GM20000 (cell line): Measurements from ENCODE around the gene ARHGEF37.
"Not testable (repeated sequence)": the region's sequence is repeated elsewhere in the genome, so short reads cannot be mapped to it uniquely, and the experiment has no call there.

ENCODE experiments used
- DNase-seq: peaks from one replicate; pipeline ENCODE4 v3.0.0; 2012; ENCODE audit warnings: low spot score
- TF ChIP-seq, protein P1 (sequence below): IDR thresholded peaks from 2 replicates; pipeline ENCODE4 v1.5.1; 2012; ENCODE audit warnings: mild to moderate bottlenecking, control low read depth; ENCODE audit errors: extremely low read depth, missing control alignments

The ARHGEF37 gene

DNA sequence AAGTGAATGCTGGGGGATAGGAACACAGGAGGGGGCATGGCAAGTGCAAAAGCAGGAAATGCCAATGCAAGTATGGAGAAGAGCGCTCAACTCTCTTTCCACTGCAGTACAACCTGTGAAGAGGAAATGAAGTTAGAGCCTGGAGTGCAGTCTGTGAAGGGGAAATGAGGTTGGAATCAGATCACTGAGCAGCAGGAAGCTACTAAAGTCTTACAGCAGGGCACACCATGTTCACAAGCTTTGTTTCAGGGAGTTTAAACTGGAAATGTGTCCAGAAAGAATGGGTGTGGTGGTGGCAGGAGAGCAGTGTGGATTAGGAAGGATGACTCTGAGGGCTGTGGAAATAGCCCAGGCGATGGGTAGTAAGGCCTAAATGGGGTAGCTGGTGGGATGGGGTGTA lies 15.4 kb downstream of the ARHGEF37 start:
- no peak for DNase-seq
- TF ChIP-seq, protein P1, sequence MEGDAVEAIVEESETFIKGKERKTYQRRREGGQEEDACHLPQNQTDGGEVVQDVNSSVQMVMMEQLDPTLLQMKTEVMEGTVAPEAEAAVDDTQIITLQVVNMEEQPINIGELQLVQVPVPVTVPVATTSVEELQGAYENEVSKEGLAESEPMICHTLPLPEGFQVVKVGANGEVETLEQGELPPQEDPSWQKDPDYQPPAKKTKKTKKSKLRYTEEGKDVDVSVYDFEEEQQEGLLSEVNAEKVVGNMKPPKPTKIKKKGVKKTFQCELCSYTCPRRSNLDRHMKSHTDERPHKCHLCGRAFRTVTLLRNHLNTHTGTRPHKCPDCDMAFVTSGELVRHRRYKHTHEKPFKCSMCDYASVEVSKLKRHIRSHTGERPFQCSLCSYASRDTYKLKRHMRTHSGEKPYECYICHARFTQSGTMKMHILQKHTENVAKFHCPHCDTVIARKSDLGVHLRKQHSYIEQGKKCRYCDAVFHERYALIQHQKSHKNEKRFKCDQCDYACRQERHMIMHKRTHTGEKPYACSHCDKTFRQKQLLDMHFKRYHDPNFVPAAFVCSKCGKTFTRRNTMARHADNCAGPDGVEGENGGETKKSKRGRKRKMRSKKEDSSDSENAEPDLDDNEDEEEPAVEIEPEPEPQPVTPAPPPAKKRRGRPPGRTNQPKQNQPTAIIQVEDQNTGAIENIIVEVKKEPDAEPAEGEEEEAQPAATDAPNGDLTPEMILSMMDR, result no peak

- DNase-seq, result no peak
- TF ChIP-seq, protein P1, result no peak
Observed at GRCh38 chr5:149597618-149598017, 16.3 kb downstream of the ARHGEF37 start.

GRCh38 chr5:149598234-149598633 lies 16.9 kb downstream of the ARHGEF37 start:
- not testable (repeated sequence) for DNase-seq

GRCh38 chr5:149598966-149599365 lies 17.7 kb downstream of the ARHGEF37 start:
- DNase-seq, result no peak
- TF ChIP-seq, protein P1, result no peak

- no peak for DNase-seq
- TF ChIP-seq, protein P1, result no peak
Observed at GRCh38 chr5:149599375-149599774, 18.1 kb downstream of the ARHGEF37 start.

- DNase-seq, result no peak
- TF ChIP-seq, protein P1, result no peak
Observed at GRCh38 chr5:149600932-149601331, 19.6 kb downstream of the ARHGEF37 start.

- TF ChIP-seq, protein P1, result no peak
- DNase-seq, result no peak
Observed at GRCh38 chr5:149603210-149603609, 21.9 kb downstream of the ARHGEF37 start.

GRCh38 chr5:149603920-149604319 lies 22.6 kb downstream of the ARHGEF37 start:
- TF ChIP-seq, protein P1, result no peak
- DNase-seq, result no peak
